ENCODE measurements around the gene FHIT.

Gene FHIT

GRCh38 chr3:59769127-59769750, 1482.0 kb downstream of the FHIT start:
- DNase-seq: no peak

- no peak for DNase-seq
Measured at GRCh38 chr3:59766200-59766872, 1484.9 kb downstream of the FHIT start.

- no peak for DNase-seq
Measured at GRCh38 chr3:59764171-59764570, 1487.1 kb downstream of the FHIT start.

- DNase-seq: no peak
Measured at GRCh38 chr3:59762941-59763340, 1488.3 kb downstream of the FHIT start.

GRCh38 chr3:59759298-59760031, 1491.8 kb downstream of the FHIT start:
- peak; percentile 52 for DNase-seq

GRCh38 chr3:59758672-59759071, 1492.6 kb downstream of the FHIT start:
- DNase-seq: no peak

GRCh38 chr3:59756934-59757333, 1494.3 kb downstream of the FHIT start:
- no peak for DNase-seq

- no peak for DNase-seq
Measured at GRCh38 chr3:59754456-59755129, 1496.7 kb downstream of the FHIT start.

GRCh38 chr3:59753808-59754450, 1497.3 kb downstream of the FHIT start:
- DNase-seq: no peak

GRCh38 chr3:59752925-59753324, 1498.3 kb downstream of the FHIT start:
- no peak for DNase-seq

GRCh38 chr3:59751606-59752005, 1499.6 kb downstream of the FHIT start:
- no peak for DNase-seq

- no peak for DNase-seq
Measured at GRCh38 chr3:59750391-59750790, 1500.9 kb downstream of the FHIT start.

GRCh38 chr3:59749291-59749690, 1502.0 kb downstream of the FHIT start:
- no peak for DNase-seq

GRCh38 chr3:59746585-59746984, 1504.7 kb downstream of the FHIT start:
- DNase-seq: no peak

- DNase-seq: no peak
Measured at GRCh38 chr3:59737241-59737640, 1514.0 kb downstream of the FHIT start.

GRCh38 chr3:59734061-59734460, 1517.2 kb downstream of the FHIT start:
- no peak for DNase-seq

- no peak for DNase-seq
Measured at GRCh38 chr3:59733041-59733809, 1518.0 kb downstream of the FHIT start.

GRCh38 chr3:59731943-59732342, 1519.3 kb downstream of the FHIT start:
- no peak for DNase-seq

- no peak for DNase-seq
Measured at GRCh38 chr3:59730591-59730990, 1520.7 kb downstream of the FHIT start.

GRCh38 chr3:59728587-59728908, 1522.7 kb downstream of the FHIT start:
- no peak for DNase-seq

GRCh38 chr3:59727902-59728586, 1523.2 kb downstream of the FHIT start:
- DNase-seq: no peak

- DNase-seq: no peak
Measured at GRCh38 chr3:59726279-59726678, 1525.0 kb downstream of the FHIT start.

Data from stimulated activated CD4-positive, alpha-beta T cell treated with anti-CD3 and anti-CD28 coated beads, Interleukin-4, amount 100 ng/mL, for 24 hours (primary cell).